Naive thymus-derived CD4-positive, alpha-beta T cell (primary cell): ENCODE results near the gene ACSM6. TPM values are rescaled to one million over a fixed set of nuclear protein-coding genes. Genes with fewer than 3 reads are reported as not detected.
"Not testable (repeated sequence)": the region's sequence is repeated elsewhere in the genome, so short reads cannot be mapped to it uniquely, and the experiment has no call there.

Source experiments
- ATAC-seq: fragments of 150-1000 bp; cut with Tn5 transposase; 2 replicates; pipeline ENCODE4 v1.10.0; 2021; ENCODE audit warnings: mild to moderate bottlenecking, moderate library complexity
- CTCF ChIA-PET: fragments of 350-600 bp; sonication (Branson Sonifier 250); formaldehyde crosslinking; loops from one replicate; lab custom pipeline; 2021; ENCODE audit warnings: antibody characterized with exemption; lab: Charles Lee
- POLR2A ChIA-PET: fragments of 350-600 bp; sonication (Branson Sonifier 250); formaldehyde crosslinking; loops from one replicate; lab custom pipeline; 2021; ENCODE audit warnings: antibody characterized with exemption, inconsistent platforms; lab: Charles Lee
- DNase-seq, 9 donors: peaks; one replicate each; pipeline versions ENCODE4 v3.0.0 to v3.0.0-alpha.2; 2020 to 2022; ENCODE audit warnings: mixed read lengths in 1 of 9
- H3K27ac ChIP-seq: one replicate; pipeline ENCODE4 v1.7.0; 2013; ENCODE audit warnings: mild to moderate bottlenecking, low read depth, low read length, moderate library complexity
- H3K27me3 ChIP-seq, 2 donors: one replicate each; pipeline ENCODE4 v1.7.0; 2013; ENCODE audit warnings: low read length in 2 of 2, mild to moderate bottlenecking in 2 of 2, moderate library complexity in 2 of 2; ENCODE audit not compliant: control insufficient read depth in 2 of 2, insufficient read depth in 2 of 2
- H3K36me3 ChIP-seq, 3 experiments: 1 replicate in 2 of 3; 2 replicates in 1 of 3; pipeline ENCODE4 v1.7.0; 2013; ENCODE audit warnings: low read length in 3 of 3, mild to moderate bottlenecking in 3 of 3, moderate library complexity in 1 of 3; ENCODE audit not compliant: insufficient read depth in 3 of 3, control insufficient read depth in 2 of 3
- H3K4me1 ChIP-seq, 2 donors: one replicate each; pipeline ENCODE4 v1.7.0; 2013; ENCODE audit warnings: low read length in 2 of 2, mild to moderate bottlenecking in 2 of 2, moderate library complexity in 1 of 2; ENCODE audit not compliant: control insufficient read depth in 2 of 2, insufficient read depth in 2 of 2
- H3K4me3 ChIP-seq: 2 replicates; pipeline ENCODE4 v1.7.0; 2013; ENCODE audit warnings: mild to moderate bottlenecking, low read length
- H3K9me3 ChIP-seq, 3 experiments: 1 replicate in 2 of 3; 2 replicates in 1 of 3; pipeline ENCODE4 v1.7.0; 2013; ENCODE audit warnings: low read length in 3 of 3; ENCODE audit not compliant: control insufficient read depth in 2 of 3
- H3K27ac Mint-ChIP-seq, 9 donors: one replicate each; pipeline ENCODE4 v1.8.0; 2020 to 2022; ENCODE audit warnings: mixed read lengths in 9 of 9, mild to moderate bottlenecking in 8 of 9, moderate library complexity in 5 of 9, inconsistent platforms in 2 of 9
- H3K27me3 Mint-ChIP-seq, 5 donors: one replicate each; pipeline ENCODE4 v1.8.0; 2021 to 2022; ENCODE audit warnings: mixed read lengths in 5 of 5, mild to moderate bottlenecking in 1 of 5
- H3K36me3 Mint-ChIP-seq, 5 donors: one replicate each; pipeline ENCODE4 v1.8.0; 2020 to 2022; ENCODE audit warnings: mixed read lengths in 5 of 5, mild to moderate bottlenecking in 3 of 5, inconsistent platforms in 1 of 5
- H3K4me1 Mint-ChIP-seq, 7 donors: one replicate each; pipeline ENCODE4 v1.8.0; 2020 to 2022; ENCODE audit warnings: mixed read lengths in 7 of 7, mild to moderate bottlenecking in 3 of 7, inconsistent platforms in 1 of 7
- H3K4me3 Mint-ChIP-seq, 10 donors: one replicate each; pipeline ENCODE4 v1.8.0; 2020 to 2022; ENCODE audit warnings: mild to moderate bottlenecking in 10 of 10, mixed read lengths in 10 of 10, moderate library complexity in 6 of 10, inconsistent platforms in 2 of 10
- H3K9me3 Mint-ChIP-seq, 11 donors: one replicate each; pipeline ENCODE4 v1.8.0; 2020 to 2022; ENCODE audit warnings: mixed read lengths in 11 of 11, mild to moderate bottlenecking in 4 of 11, inconsistent platforms in 1 of 11, moderate library complexity in 1 of 11
- intact Hi-C, 2 donors: fragments of 100-400 bp; cut with micrococcal nuclease; formaldehyde crosslinking; loops; one replicate each; pipeline ENCODE4 v1.15.1; 2023
- polyA plus RNA-seq, 2 donors: library from polyadenylated mRNA; unstranded; fragments of 300-500 nt; fragmentation: Illumina TruSeq; gene quantifications; one replicate each; pipeline ENCODE4 v1.2.3, GENCODE V29; 2021
- total RNA-seq, 6 experiments: library from RNA in 5 of 6; stranded (reverse) in 5 of 6; gene quantifications; 1 replicate in 5 of 6; 2 replicates in 1 of 6; pipeline ENCODE4 v1.2.3 and lab custom pipeline; 2021 to 2026

The ACSM6 gene
- total and polyA plus RNA-seq, 7 experiments from 2014 or later: not detected

GRCh38 chr10:95228934-95229723 lies 35.1 kb downstream of the ACSM6 start:
- H3K4me3 Mint-ChIP-seq: peak overlapping the region in 1 of 10 donors; percentile 88
- peaks cover 0 to 18% (median 3%) of the 10 kb centered on the region in 5 donors for H3K36me3 Mint-ChIP-seq
- DNase-seq, H3K36me3 ChIP-seq, H3K4me3 ChIP-seq, CTCF ChIA-PET, ATAC-seq, H3K9me3 ChIP-seq, H3K9me3 Mint-ChIP-seq, POLR2A ChIA-PET, intact Hi-C loops, H3K27ac Mint-ChIP-seq, H3K4me1 ChIP-seq, H3K27ac ChIP-seq, H3K27me3 Mint-ChIP-seq, H3K27me3 ChIP-seq: not testable (repeated sequence)
- H3K4me1 Mint-ChIP-seq: peaks cover 0 to 15% (median 10%) of the 10 kb centered on the region in 7 donors

GRCh38 chr10:95229724-95230627 lies 35.9 kb downstream of the ACSM6 start:
- peaks cover 0 to 18% (median 3%) of the 10 kb centered on the region in 5 donors for H3K36me3 Mint-ChIP-seq
- Histone ChIP-seq H3K27ac (no peak overlapping the region), H3K36me3 (no peaks in the 10 kb centered on the region), H3K4me1 (no peaks in the 10 kb centered on the region), H3K27me3 (no peaks in the 10 kb centered on the region), H3K9me3 (no peaks in the 10 kb centered on the region), H3K4me3 (peak overlapping the region; percentile 58)
- ATAC-seq (no peak), DNase-seq (no peak)
- peaks cover 0 to 5% (median 0%) of the 10 kb centered on the region in 11 donors for H3K9me3 Mint-ChIP-seq
- H3K4me3 Mint-ChIP-seq: peak overlapping the region in 9 of 10 donors; percentile 65 to 92 (median 88)
- peaks cover 0 to 15% (median 10%) of the 10 kb centered on the region in 7 donors for H3K4me1 Mint-ChIP-seq
- intact Hi-C loops: loop anchor here in 1 of 2 donors (2.0 kb wide), 1 partner anchor 47 kb away; no protein-coding TSS in a partner anchor
- POLR2A ChIA-PET: no interaction called here
- CTCF ChIA-PET: no interaction called here
- peak overlapping the region in 4 of 9 donors; percentile 22 to 86 (median 72) for H3K27ac Mint-ChIP-seq
- peaks cover 0 to 8% (median 5%) of the 10 kb centered on the region in 5 donors for H3K27me3 Mint-ChIP-seq

- H3K4me1 Mint-ChIP-seq: peaks cover 0 to 22% (median 10%) of the 10 kb centered on the region in 7 donors
- H3K4me1 ChIP-seq, CTCF ChIA-PET, H3K27me3 ChIP-seq, H3K27me3 Mint-ChIP-seq, H3K36me3 ChIP-seq, POLR2A ChIA-PET, H3K9me3 ChIP-seq, H3K9me3 Mint-ChIP-seq: not testable (repeated sequence)
- Histone ChIP-seq H3K27ac (peak overlapping the region; percentile 10), H3K4me3 (peak overlapping the region; percentile 58)
- H3K36me3 Mint-ChIP-seq: peaks cover 0 to 21% (median 3%) of the 10 kb centered on the region in 5 donors
- intact Hi-C loops: loop anchor here in 1 of 2 donors (2.0 kb wide), 1 partner anchor 48 kb away; no protein-coding TSS in a partner anchor
- H3K27ac Mint-ChIP-seq: peak overlapping the region in 7 of 9 donors; percentile 22 to 86 (median 62)
- H3K4me3 Mint-ChIP-seq: peak overlapping the region; percentile 65 to 92 (median 86)
- DNase-seq: peak in 7 of 9 donors; percentile 26 to 64 (median 46)
- peak; percentile 75 for ATAC-seq
Measured at GRCh38 chr10:95230677-95231586, 36.9 kb downstream of the ACSM6 start.

- H3K27ac ChIP-seq: no peak overlapping the region
- CTCF ChIA-PET: no interaction called here
- Mint-ChIP-seq H3K27ac (peak overlapping the region in 1 of 9 donors; percentile 2), H3K36me3 (peaks cover 0 to 25% (median 3%) of the 10 kb centered on the region in 5 donors), H3K4me3 (peak overlapping the region in 1 of 10 donors; percentile 24), H3K27me3 (peaks cover 0 to 8% (median 3%) of the 10 kb centered on the region in 5 donors), H3K4me1 (peaks cover 0 to 34% (median 10%) of the 10 kb centered on the region in 7 donors), H3K9me3 (peaks cover 0 to 5% (median 0%) of the 10 kb centered on the region in 11 donors)
- H3K4me3 ChIP-seq: no peak overlapping the region
- H3K4me1 ChIP-seq: no peaks in the 10 kb centered on the region
- H3K27me3 ChIP-seq: no peaks in the 10 kb centered on the region
- H3K9me3 ChIP-seq: no peaks in the 10 kb centered on the region
- H3K36me3 ChIP-seq: no peaks in the 10 kb centered on the region
- POLR2A ChIA-PET: no interaction called here
- intact Hi-C loops: no loop called here
- no peak for ATAC-seq
- no peak for DNase-seq
Measured at GRCh38 chr10:95233377-95234034, 39.5 kb downstream of the ACSM6 start.

- Mint-ChIP-seq H3K36me3 (peaks cover 0 to 35% (median 3%) of the 10 kb centered on the region in 5 donors), H3K4me1 (peaks cover 0 to 34% (median 10%) of the 10 kb centered on the region in 7 donors), H3K4me3 (no peak overlapping the region), H3K27me3 (peaks cover 0 to 8% (median 0%) of the 10 kb centered on the region in 5 donors), H3K27ac (peak overlapping the region in 1 of 9 donors; percentile 40), H3K9me3 (peaks cover 0 to 5% (median 0%) of the 10 kb centered on the region in 11 donors)
- ChIA-PET POLR2A (no interaction called here), CTCF (no interaction called here)
- Histone ChIP-seq H3K4me3 (no peak overlapping the region), H3K4me1 (no peaks in the 10 kb centered on the region), H3K27me3 (no peaks in the 10 kb centered on the region), H3K9me3 (no peaks in the 10 kb centered on the region), H3K36me3 (no peaks in the 10 kb centered on the region), H3K27ac (no peak overlapping the region)
- intact Hi-C loops: no loop called here
- DNase-seq (no peak), ATAC-seq (no peak)
Measured at GRCh38 chr10:95234951-95235350, 40.9 kb downstream of the ACSM6 start.
